ENCODE measurements around the gene OLFM3.

GRCh38 chr1:101971304-101971703 is 25.4 kb downstream of the OLFM3 start:
- TF ChIP-seq EZH2 (IDR thresholded peaks at IDR 0.05; ENCODE audit: borderline replicate concordance, control insufficient read depth, low read depth, low read length) = no peak
- TF ChIP-seq, protein P1, sequence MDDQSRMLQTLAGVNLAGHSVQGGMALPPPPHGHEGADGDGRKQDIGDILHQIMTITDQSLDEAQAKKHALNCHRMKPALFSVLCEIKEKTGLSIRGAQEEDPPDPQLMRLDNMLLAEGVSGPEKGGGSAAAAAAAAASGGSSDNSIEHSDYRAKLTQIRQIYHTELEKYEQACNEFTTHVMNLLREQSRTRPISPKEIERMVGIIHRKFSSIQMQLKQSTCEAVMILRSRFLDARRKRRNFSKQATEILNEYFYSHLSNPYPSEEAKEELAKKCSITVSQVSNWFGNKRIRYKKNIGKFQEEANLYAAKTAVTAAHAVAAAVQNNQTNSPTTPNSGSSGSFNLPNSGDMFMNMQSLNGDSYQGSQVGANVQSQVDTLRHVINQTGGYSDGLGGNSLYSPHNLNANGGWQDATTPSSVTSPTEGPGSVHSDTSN (IDR thresholded peaks at IDR 0.05; ENCODE audit: insufficient replicate concordance, low read depth, low read length) = no peak
- no peak for TF ChIP-seq PML (IDR thresholded peaks at IDR 0.05; ENCODE audit: low read length)
- TF ChIP-seq ZNF592 (IDR thresholded peaks at IDR 0.05) = no peak
- TF ChIP-seq, protein P2, sequence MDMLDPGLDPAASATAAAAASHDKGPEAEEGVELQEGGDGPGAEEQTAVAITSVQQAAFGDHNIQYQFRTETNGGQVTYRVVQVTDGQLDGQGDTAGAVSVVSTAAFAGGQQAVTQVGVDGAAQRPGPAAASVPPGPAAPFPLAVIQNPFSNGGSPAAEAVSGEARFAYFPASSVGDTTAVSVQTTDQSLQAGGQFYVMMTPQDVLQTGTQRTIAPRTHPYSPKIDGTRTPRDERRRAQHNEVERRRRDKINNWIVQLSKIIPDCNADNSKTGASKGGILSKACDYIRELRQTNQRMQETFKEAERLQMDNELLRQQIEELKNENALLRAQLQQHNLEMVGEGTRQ (IDR thresholded peaks at IDR 0.05; ENCODE audit: borderline replicate concordance, low read depth, low read length) = no peak
- no peak for TF ChIP-seq ZBTB11 (CRISPR knock-in tag; IDR thresholded peaks at IDR 0.05)
- no peak for TF ChIP-seq DPF2 (IDR thresholded peaks at IDR 0.05)

All from GM12878 (cell line).